MM.1S (cell line): ENCODE data around the gene CPD.

Experiments used
- CTCF ChIP-seq: fragments of 300-600 bp; sonication (generic); IDR thresholded peaks from 2 replicates; pipeline ENCODE4 v1.5.1; 2016; ENCODE audit warnings: antibody characterized with exemption, low read length, mixed read lengths
- EZH2 ChIP-seq: fragments of 300-600 bp; sonication (generic); optimal IDR thresholded peaks from 2 replicates; pipeline ENCODE3; 2017; ENCODE audit warnings: low read depth, mild to moderate bottlenecking, antibody characterized with exemption, low read length, mixed read lengths

GRCh38 chr17:30393911-30394867 is 15.5 kb downstream of the CPD start:
- TF ChIP-seq EZH2 (no peak), CTCF (no peak)
